Activated CD4-positive, CD25-positive, alpha-beta regulatory T cell treated with anti-CD3 and anti-CD28 coated beads, Interleukin-2, amount 50 U/mL, for 16 hours (primary cell): ENCODE data around the gene TPP2.

Experiments used
- DNase-seq: peaks from one replicate; pipeline ENCODE4 v3.0.0-alpha.2; 2020; ENCODE audit warnings: low read depth, low spot score

The TPP2 gene

GRCh38 chr13:102654756-102655155, 58.0 kb downstream of the TPP2 start:
- no peak for DNase-seq

GRCh38 chr13:102657630-102658029, 60.8 kb downstream of the TPP2 start:
- no peak for DNase-seq

GRCh38 chr13:102658660-102659059, 61.9 kb downstream of the TPP2 start:
- no peak for DNase-seq

GRCh38 chr13:102659168-102659713, 62.5 kb downstream of the TPP2 start:
- DNase-seq: no peak

GRCh38 chr13:102667023-102667422, 70.2 kb downstream of the TPP2 start:
- no peak for DNase-seq

GRCh38 chr13:102667911-102668310, 71.1 kb downstream of the TPP2 start:
- DNase-seq: no peak

GRCh38 chr13:102670130-102670529, 73.3 kb downstream of the TPP2 start:
- no peak for DNase-seq

GRCh38 chr13:102675115-102675514, 78.3 kb downstream of the TPP2 start:
- DNase-seq: no peak

GRCh38 chr13:102677122-102677521, 80.3 kb downstream of the TPP2 start:
- DNase-seq: no peak

- DNase-seq: no peak
Observed at GRCh38 chr13:102678339-102679107, 81.7 kb downstream of the TPP2 start.

GRCh38 chr13:102679449-102680132, 82.8 kb downstream of the TPP2 start:
- no peak for DNase-seq

- no peak for DNase-seq
Observed at GRCh38 chr13:102680133-102680717, 83.4 kb downstream of the TPP2 start.

GRCh38 chr13:102680842-102681740, 84.3 kb downstream of the TPP2 start:
- DNase-seq: no peak

GRCh38 chr13:102682211-102682610, 85.4 kb downstream of the TPP2 start:
- DNase-seq: no peak

- no peak for DNase-seq
Observed at GRCh38 chr13:102682727-102683126, 85.9 kb downstream of the TPP2 start.

- DNase-seq: no peak
Observed at GRCh38 chr13:102683637-102684036, 86.9 kb downstream of the TPP2 start.

GRCh38 chr13:102686024-102686423, 89.2 kb downstream of the TPP2 start:
- DNase-seq: no peak

GRCh38 chr13:102687520-102687919, 90.7 kb downstream of the TPP2 start:
- DNase-seq: no peak

- DNase-seq: no peak
Observed at GRCh38 chr13:102688306-102688973, 91.7 kb downstream of the TPP2 start.

GRCh38 chr13:102690883-102691282, 94.1 kb downstream of the TPP2 start:
- no peak for DNase-seq

GRCh38 chr13:102692491-102692826, 95.7 kb downstream of the TPP2 start:
- DNase-seq: no peak
